ENCODE data around the gene ATP2B2. TPM values are rescaled to one million over a fixed set of nuclear protein-coding genes. Genes with fewer than 3 reads are reported as not detected.

The ATP2B2 gene
- total and polyA plus RNA-seq, 2 donors: 0.13 to 0.53 TPM

DNA sequence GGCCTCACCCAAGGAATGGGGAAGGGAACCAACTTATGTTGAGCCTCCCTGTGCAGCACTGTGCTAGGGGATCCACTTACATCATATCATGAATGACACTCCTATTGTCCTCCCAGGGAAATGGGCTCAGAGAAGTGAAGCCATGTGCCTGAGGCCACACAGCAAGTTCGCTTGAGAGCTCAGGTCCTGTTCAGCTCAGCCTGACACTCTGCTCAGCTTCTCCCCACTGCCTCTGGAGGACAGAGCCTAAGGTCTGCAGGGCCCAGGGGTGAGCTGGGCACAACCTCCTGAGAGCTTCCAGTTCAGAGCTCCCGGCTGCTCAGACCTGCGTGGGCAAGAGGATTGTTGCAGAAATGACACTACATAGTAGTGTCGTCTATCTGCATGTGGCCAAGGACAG lies 108.5 kb downstream of the ATP2B2 start:
- 76% methylated on average over 4 of the region's 4 CpGs for WGBS
- Histone ChIP-seq H3K36me3 (ENCODE audit: insufficient read depth) (no peaks in the 10 kb centered on the region), H3K27ac (ENCODE audit: low read depth) (no peak overlapping the region), H3K4me3 (ENCODE audit: low read depth, low read length) (no peak overlapping the region), H3K4me1 (ENCODE audit: insufficient read depth) (no peaks in the 10 kb centered on the region)
- DNase-seq (ENCODE audit: extremely low spot score): no peak

GRCh38 chr3:10396083-10396482 lies 109.3 kb downstream of the ATP2B2 start:
- H3K4me3 ChIP-seq (ENCODE audit: low read depth, low read length): no peak overlapping the region
- DNase-seq (ENCODE audit: extremely low spot score): no peak
- 73% methylated on average over 4 of the region's 4 CpGs for WGBS
- H3K27ac ChIP-seq (ENCODE audit: low read depth): no peak overlapping the region
- no peaks in the 10 kb centered on the region for H3K36me3 ChIP-seq (ENCODE audit: insufficient read depth)
- no peaks in the 10 kb centered on the region for H3K4me1 ChIP-seq (ENCODE audit: insufficient read depth)

DNA sequence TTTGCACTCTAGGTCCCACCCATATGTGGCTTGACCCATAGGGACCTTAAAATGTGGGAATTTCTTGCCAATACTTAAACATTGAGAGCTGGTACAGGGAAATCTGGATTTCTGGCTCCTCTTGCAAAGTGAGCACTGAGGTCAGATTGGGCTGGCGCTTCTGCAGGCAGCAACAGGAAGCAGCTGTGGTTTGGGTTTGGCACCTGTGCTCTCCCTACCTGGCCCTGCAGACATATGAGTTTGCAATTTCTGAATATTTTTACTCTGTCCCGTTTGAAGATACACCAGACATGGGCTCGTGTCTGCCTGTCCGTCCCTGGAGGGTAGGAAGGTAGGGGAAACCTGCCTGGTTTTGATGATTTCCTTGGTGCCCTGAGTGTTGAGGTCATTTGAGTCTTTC lies 109.7 kb downstream of the ATP2B2 start:
- DNase-seq (ENCODE audit: extremely low spot score): no peak
- Histone ChIP-seq H3K4me1 (ENCODE audit: insufficient read depth) (no peaks in the 10 kb centered on the region), H3K36me3 (ENCODE audit: insufficient read depth) (no peaks in the 10 kb centered on the region), H3K27ac (ENCODE audit: low read depth) (no peak overlapping the region), H3K4me3 (ENCODE audit: low read depth, low read length) (no peak overlapping the region)
- 78% methylated on average over 4 of the region's 4 CpGs for WGBS

- no peak overlapping the region for H3K27ac ChIP-seq (ENCODE audit: low read depth)
- H3K36me3 ChIP-seq (ENCODE audit: insufficient read depth): no peaks in the 10 kb centered on the region
- DNase-seq (ENCODE audit: extremely low spot score): no peak
- no peak overlapping the region for H3K4me3 ChIP-seq (ENCODE audit: low read depth, low read length)
- H3K4me1 ChIP-seq (ENCODE audit: insufficient read depth): no peaks in the 10 kb centered on the region
- 72% methylated on average over 7 of the region's 7 CpGs for WGBS
Measured at GRCh38 chr3:10395196-10395595, 110.2 kb downstream of the ATP2B2 start.

DNA sequence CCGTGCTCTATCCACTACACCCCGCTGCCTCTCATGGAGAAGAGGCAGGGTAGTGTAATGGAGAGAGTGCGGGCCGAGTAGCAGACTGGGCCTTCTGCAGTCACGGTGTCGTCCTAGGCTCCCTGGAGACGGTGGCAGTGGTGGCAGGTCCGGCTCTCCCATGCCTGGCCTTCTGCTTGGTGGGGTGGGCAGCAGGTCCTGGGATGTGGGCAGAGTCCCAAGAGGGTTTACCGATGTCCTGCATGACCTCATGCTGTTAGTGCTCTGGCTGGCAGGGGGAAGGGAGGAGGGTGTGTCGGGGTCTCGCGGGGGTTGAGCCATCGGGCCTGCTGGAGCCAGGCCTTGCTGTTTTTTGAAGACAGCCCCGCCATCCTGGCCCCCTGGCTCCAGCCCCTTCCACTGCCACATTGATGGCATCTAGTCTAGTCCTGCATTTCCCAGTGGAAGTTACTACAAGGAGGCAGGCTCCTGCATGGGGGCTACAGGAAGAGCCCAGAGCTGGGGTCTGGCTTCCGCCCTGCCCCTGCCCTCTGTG lies 110.8 kb downstream of the ATP2B2 start:
- Histone ChIP-seq H3K4me3 (ENCODE audit: low read depth, low read length) (no peak overlapping the region), H3K36me3 (ENCODE audit: insufficient read depth) (no peaks in the 10 kb centered on the region), H3K27ac (ENCODE audit: low read depth) (no peak overlapping the region), H3K4me1 (ENCODE audit: insufficient read depth) (no peaks in the 10 kb centered on the region)
- no peak for DNase-seq (ENCODE audit: extremely low spot score)
- WGBS: 81% methylated on average over 15 of the region's 15 CpGs

GRCh38 chr3:10393514-10393913 lies 111.9 kb downstream of the ATP2B2 start:
- DNase-seq (ENCODE audit: extremely low spot score): no peak
- Histone ChIP-seq H3K4me1 (ENCODE audit: insufficient read depth) (no peaks in the 10 kb centered on the region), H3K4me3 (ENCODE audit: low read depth, low read length) (no peak overlapping the region), H3K36me3 (ENCODE audit: insufficient read depth) (no peaks in the 10 kb centered on the region), H3K27ac (ENCODE audit: low read depth) (no peak overlapping the region)
- WGBS: 74% methylated on average over 2 of the region's 2 CpGs

GRCh38 chr3:10392906-10393461 lies 112.4 kb downstream of the ATP2B2 start:
- no peak overlapping the region for H3K27ac ChIP-seq (ENCODE audit: low read depth)
- WGBS: 88% methylated on average over 15 of the region's 15 CpGs
- DNase-seq (ENCODE audit: extremely low spot score): no peak
- H3K4me3 ChIP-seq (ENCODE audit: low read depth, low read length): no peak overlapping the region
- H3K36me3 ChIP-seq (ENCODE audit: insufficient read depth): no peaks in the 10 kb centered on the region
- H3K4me1 ChIP-seq (ENCODE audit: insufficient read depth): no peaks in the 10 kb centered on the region

DNA sequence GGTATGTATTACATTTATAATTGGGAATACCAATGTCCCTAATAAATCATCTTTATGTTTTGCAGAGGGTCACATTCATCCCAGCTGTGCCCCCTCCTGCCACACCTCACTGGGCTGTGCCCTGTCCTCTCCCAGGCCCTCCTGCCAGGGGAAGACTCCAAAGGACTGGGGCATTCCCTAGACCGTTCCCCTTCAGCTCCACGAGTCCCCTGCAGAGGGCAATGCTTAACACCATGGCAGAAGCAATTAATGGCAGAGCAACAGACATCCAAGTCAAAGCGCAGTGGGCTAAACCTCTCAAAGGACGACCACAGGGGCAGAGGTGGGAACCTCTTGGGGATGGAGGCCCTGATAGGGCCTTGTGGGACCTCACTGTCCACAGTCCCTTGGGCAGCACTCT lies 113.1 kb downstream of the ATP2B2 start:
- 55% methylated on average over 4 of the region's 4 CpGs for WGBS
- H3K27ac ChIP-seq (ENCODE audit: low read depth): no peak overlapping the region
- no peaks in the 10 kb centered on the region for H3K36me3 ChIP-seq (ENCODE audit: insufficient read depth)
- DNase-seq (ENCODE audit: extremely low spot score): no peak
- H3K4me3 ChIP-seq (ENCODE audit: low read depth, low read length): no peak overlapping the region
- H3K4me1 ChIP-seq (ENCODE audit: insufficient read depth): no peaks in the 10 kb centered on the region

- WGBS: 66% methylated on average over 9 of the region's 9 CpGs
- Histone ChIP-seq H3K36me3 (ENCODE audit: insufficient read depth) (no peaks in the 10 kb centered on the region), H3K4me3 (ENCODE audit: low read depth, low read length) (no peak overlapping the region), H3K27ac (ENCODE audit: low read depth) (no peak overlapping the region), H3K4me1 (ENCODE audit: insufficient read depth) (no peaks in the 10 kb centered on the region)
- DNase-seq (ENCODE audit: extremely low spot score): no peak
Measured at GRCh38 chr3:10391391-10391790, 114.0 kb downstream of the ATP2B2 start.

GRCh38 chr3:10390641-10391373 lies 114.6 kb downstream of the ATP2B2 start:
- Histone ChIP-seq H3K4me3 (ENCODE audit: low read depth, low read length) (no peak overlapping the region), H3K27ac (ENCODE audit: low read depth) (no peak overlapping the region), H3K36me3 (ENCODE audit: insufficient read depth) (no peaks in the 10 kb centered on the region), H3K4me1 (ENCODE audit: insufficient read depth) (no peaks in the 10 kb centered on the region)
- WGBS: 82% methylated on average over 7 of the region's 7 CpGs
- DNase-seq (ENCODE audit: extremely low spot score): no peak

- 63% methylated on average over 2 of the region's 2 CpGs for WGBS
- H3K4me1 ChIP-seq (ENCODE audit: insufficient read depth): no peaks in the 10 kb centered on the region
- H3K36me3 ChIP-seq (ENCODE audit: insufficient read depth): no peaks in the 10 kb centered on the region
- no peak overlapping the region for H3K27ac ChIP-seq (ENCODE audit: low read depth)
- no peak for DNase-seq (ENCODE audit: extremely low spot score)
- no peak overlapping the region for H3K4me3 ChIP-seq (ENCODE audit: low read depth, low read length)
Measured at GRCh38 chr3:10389995-10390394, 115.4 kb downstream of the ATP2B2 start.

DNA sequence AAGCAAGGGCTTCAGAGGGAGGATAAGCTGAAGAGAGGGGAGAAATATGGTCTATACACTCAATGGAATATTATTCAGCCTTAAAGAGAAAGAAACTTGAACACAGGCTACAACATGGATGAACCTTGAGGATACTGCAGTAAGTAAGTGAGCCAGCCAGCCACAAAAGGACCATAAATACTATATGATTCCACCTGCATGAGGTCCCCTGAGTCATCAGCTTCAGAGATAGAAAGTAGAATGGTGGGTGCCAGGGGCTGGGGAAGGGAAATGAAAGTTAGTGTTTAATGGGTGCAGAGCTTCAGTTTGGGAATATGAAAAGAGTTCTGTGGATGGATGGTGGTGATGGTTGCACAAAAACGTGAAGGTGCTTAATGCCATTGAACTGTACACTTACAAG lies 116.0 kb downstream of the ATP2B2 start:
- DNase-seq (ENCODE audit: extremely low spot score): no peak
- H3K36me3 ChIP-seq (ENCODE audit: insufficient read depth): no peaks in the 10 kb centered on the region
- 35% methylated on average over 1 of the region's 1 CpG for WGBS
- H3K4me1 ChIP-seq (ENCODE audit: insufficient read depth): no peaks in the 10 kb centered on the region
- H3K27ac ChIP-seq (ENCODE audit: low read depth): no peak overlapping the region
- no peak overlapping the region for H3K4me3 ChIP-seq (ENCODE audit: low read depth, low read length)

DNA sequence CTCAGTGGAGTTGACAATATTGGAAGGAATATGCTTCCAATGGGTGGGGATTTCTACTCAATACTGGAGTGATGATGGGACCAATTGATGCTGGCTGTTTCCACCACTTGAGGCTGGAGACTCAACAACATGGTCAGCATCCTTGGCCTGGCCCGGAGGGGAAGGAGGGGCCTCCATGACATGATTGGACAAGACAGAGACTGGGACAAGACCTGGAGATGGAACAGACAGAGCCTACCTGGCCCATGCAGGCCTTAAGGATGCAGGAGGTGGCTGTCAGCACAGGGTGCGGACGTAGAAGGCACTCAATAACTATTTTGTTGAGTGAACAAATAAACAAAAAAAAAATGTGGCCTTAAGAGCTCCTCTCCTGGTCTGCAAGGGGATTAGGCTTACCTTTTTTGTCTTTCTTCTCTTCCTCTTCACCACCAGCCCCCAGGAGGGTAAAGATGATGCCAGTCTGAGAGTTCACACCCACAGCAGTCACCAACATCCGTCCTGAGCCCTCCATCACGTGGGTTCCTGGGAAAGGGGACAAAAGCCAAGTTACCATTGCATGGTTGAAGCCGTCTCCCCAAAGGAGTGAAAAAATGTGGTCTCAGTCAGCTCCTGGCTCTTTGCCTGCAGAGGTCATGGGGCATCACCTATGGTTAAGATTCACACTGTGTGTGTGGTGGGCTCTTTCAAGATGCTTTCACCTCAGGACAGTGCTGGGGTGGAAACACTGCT lies 117.3 kb downstream of the ATP2B2 start:
- WGBS: 59% methylated on average over 6 of the region's 6 CpGs
- DNase-seq (ENCODE audit: extremely low spot score): no peak
- Histone ChIP-seq H3K4me3 (ENCODE audit: low read depth, low read length) (no peak overlapping the region), H3K27ac (ENCODE audit: low read depth) (no peak overlapping the region), H3K36me3 (ENCODE audit: insufficient read depth) (no peaks in the 10 kb centered on the region), H3K4me1 (ENCODE audit: insufficient read depth) (no peaks in the 10 kb centered on the region)

GRCh38 chr3:10386121-10386520 lies 119.3 kb downstream of the ATP2B2 start:
- WGBS: 97% methylated on average over 1 of the region's 1 CpG

More at GRCh38 chr3:10386121-10386520, 119.3 kb downstream of the ATP2B2 start:
- Histone ChIP-seq H3K36me3 (ENCODE audit: insufficient read depth) (no peaks in the 10 kb centered on the region), H3K27ac (ENCODE audit: low read depth) (no peak overlapping the region), H3K4me3 (ENCODE audit: low read depth, low read length) (no peak overlapping the region), H3K4me1 (ENCODE audit: insufficient read depth) (no peaks in the 10 kb centered on the region)
- no peak for DNase-seq (ENCODE audit: extremely low spot score)
